ENCODE results near the gene FOXC2. TPM values are rescaled to one million over a fixed set of nuclear protein-coding genes. Genes with fewer than 3 reads are reported as not detected.

FOXC2 gene
- 11.7 TPM for polyA plus RNA-seq (2013, experiment 1 of 2; ENCODE audit: insufficient read length)
- 11.9 TPM for polyA plus RNA-seq (2013, experiment 2 of 2; ENCODE audit: insufficient read length)

DNA sequence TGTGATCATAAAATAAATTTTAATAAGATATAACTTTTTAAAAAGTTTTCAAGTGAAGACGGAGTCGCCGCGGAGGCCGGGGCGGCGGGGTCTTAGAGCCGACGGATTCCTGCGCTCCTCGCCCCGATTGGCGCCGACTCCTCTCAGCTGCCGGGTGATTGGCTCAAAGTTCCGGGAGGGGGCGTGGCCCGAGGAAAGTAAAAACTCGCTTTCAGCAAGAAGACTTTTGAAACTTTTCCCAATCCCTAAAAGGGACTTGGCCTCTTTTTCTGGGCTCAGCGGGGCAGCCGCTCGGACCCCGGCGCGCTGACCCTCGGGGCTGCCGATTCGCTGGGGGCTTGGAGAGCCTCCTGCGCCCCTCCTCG, at the start of gene FOXC2:
TSS of gene FOXC2 (plus strand) at position 229 of the 365 bp plus-strand sequence. CDS start 507 bp downstream, outside the sequence.
- DNase-seq: peak; percentile 95

DNA sequence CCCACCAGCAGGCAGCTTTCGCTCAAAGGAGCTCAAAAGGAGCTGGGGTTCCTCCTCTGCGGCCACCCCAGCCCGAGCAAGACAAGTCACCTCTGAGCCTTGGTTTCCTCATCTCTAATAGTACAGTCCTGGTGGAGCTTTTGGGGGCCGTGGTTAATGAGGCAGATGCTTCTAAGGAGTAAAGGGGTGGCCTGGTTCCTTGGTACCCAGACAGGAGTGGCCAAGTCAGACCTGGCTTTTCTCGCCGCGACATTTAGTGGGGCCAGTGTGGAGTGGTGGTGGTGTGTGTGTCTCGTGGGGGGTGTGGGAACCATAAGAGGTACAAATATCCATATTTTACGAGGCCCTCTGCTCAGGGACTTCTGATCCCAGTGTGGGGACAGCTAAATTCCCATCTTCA, 49.6 kb upstream of the FOXC2 start:
- no peak for DNase-seq

DNA sequence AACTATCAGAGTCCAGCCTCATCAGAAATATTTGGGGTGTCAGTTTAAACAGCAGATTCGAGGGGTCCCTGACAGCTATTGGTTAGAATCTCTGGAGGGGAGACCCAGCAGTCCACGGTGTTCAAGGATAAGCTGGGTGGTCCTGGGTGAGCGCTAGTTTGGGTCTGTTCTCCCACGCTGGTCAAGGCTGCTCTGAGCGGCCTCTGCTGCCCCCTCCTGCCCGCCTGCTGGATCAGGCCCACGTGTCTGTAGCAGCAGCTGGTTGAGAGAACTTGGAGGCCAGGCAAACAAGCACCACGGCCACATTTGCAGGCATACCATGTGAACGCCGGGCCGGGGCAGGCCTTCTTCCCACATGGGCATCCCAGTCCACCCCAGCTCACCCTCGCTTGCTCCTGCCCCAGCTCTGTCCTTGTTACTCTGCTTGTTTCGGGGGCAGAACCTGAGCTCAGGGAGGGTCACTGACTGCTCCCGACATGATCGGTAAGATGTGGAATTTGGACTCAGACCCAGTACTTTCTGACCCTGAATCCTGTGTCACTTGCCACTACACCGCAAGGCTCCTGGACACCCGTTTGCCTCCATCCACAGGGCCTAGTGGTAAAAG, 48.9 kb upstream of the FOXC2 start:
- peak; percentile 59 for DNase-seq

DNA sequence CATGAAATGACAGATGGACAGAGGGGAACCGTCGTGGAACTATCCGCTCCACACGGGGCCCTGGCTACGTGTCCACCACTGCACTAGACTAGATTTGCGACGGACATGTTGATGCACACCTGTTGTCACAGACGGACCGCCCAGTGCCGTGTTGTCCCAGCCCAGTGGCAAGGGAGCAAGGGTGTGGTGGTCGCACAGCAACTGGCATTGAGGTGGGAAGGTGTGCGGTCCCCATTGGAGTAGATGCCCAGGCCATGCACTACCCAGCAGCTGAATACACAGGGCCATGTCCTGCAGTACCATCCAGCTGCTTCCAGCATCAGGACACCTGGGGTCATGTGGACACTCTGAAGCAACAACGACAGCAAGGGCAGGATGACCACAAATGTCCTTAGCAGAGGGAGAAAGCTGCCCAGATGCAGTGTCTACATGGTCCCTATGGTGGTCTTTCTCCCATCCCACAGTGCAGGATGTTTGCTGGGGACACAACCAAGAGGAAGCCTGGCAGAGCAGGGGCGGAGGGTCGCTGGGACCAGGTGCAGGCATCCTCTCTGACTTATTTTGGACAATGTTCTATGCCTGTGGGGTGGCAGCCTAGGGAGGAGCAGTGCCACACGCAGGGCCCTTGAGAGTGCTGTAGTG, 47.5 kb upstream of the FOXC2 start:
- no peak for DNase-seq

DNA sequence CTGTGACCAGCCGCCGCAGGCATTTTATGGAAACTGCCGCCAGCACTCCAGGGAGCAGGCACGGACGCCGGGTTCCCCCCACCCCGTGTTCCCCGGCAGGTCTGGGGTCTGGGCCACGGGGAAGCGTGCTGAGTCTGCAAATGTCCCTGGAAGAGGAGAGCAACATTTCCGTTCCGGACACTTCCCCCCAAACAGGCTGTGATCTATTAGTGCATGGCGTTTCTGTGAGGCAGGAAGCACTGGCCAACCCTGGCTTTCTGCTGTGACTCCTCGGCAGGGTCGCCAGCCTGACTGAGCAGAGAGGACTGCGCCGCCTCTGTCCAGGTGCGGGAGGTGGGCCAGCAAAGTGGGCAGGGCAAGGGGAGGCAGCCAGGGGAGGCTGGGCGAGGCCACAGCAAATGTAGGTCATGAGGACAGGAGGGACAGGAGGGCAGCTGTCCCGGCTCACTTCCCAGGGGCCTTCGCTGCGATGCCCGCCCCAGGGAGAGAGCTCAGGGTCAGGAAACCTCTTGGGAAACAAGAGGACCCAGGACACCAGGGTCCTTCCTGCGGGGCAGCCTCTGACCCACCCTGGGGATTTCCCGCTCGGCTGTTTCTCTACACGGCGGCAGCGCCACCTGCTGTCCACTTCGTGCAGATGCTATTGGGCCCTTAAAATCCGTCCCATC, 46.8 kb upstream of the FOXC2 start:
- peak; percentile 42 for DNase-seq

DNA sequence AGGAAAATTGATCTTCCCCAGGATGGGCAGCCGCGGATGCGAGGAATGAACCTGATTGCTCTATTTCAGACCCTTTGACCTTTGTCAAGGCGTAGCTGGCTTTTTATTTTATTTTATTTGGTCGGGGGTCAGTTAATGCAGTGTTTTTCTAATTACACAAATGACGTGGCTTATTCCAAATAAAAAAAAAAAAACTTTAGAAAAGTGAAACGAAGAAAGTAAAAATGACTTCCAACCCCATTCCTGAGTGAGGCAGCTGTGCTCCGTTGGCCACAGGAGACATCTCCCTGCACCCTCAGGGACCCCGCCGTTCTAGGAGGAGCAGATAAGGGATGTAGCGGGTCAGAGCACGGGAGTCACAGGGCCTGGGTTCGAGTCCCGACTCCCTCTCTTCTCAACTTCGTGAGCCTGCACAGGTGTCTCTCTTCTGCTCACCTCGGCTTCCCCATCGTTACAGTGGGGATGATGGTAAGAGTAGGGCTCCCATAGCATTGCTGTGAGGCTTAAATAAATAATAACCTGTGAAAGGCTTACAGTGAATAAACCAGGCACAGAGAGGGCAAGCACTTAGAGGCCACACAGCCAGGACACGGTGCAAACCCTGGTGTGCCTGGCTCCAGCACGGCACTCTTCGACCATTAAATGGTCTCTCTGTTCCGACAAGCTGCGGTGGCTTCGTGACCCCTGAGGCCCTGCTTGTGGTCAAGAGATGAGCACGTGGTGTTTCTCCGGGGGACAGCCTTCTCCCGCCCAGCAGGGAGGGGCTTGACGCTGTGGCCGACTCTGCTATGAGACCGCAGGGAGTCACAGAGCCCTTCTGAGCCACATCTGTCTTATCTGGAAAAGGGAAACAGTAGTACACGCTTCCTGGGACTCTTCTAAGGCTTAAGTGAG, 46.1 kb upstream of the FOXC2 start:
- DNase-seq: no peak

DNA sequence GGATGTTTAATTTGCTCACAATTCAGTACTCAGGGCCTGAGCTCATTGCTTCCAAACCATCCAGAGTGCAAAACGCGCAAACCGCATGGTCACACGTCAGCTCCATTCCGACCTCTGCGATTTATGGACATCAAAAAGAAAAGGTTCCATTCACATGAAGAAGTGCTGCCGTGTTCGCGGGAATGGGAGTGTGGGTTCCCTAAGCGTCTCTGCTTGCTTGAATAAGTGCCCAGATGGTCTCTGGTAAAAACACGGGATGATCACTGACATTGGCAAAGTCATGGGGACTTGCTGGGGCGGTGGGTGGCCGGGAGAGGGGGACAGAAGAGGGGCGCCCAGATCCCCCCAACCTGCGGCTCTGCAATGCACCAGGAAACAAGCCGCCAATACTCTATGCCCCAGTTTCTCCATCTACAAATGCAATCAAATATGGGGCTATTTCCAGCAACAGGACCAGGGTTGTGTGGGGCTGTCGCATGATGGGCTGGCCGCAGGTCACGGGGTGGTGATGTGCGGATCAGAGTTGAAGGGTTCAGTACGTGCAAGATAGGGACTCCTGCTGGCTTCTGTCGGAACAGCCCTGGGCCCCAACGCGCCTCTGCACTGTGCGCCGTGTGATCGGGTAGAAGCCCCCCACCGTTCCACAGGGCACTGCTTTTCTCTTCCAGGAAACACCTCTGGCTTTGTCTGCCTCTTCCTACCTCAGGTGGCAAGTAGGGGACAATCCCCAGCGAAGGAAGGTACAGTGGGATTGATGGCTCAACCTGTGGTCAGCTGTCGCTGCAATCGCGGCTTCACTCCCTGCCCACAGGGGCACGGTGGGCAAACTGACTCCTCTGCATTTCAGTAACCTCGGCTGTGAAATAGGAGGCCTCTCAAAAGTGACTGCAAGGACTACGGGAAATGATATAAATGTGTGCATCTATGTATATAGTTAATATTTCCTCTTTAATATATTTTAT, 45.1 kb upstream of the FOXC2 start:
- DNase-seq: no peak

DNA sequence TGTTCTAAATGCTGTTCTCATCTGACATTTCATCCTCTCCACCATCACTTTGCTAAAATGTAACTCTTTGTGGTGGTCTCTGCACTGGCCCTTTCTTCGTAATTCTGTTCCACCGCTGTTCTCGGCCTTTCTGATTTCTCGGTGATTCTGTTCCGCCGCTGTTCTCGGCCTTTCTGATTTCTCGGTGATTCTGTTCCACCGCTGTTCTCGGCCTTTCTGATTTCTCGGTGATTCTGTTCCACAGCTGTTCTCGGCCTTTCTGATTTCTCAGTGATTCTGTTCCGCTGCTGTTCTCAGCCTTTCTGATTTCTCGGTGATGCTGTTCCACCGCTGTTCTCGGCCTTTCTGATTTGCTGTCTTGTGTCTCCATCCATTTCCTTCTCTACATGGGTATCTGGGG, 44.0 kb upstream of the FOXC2 start:
- no peak for DNase-seq

DNA sequence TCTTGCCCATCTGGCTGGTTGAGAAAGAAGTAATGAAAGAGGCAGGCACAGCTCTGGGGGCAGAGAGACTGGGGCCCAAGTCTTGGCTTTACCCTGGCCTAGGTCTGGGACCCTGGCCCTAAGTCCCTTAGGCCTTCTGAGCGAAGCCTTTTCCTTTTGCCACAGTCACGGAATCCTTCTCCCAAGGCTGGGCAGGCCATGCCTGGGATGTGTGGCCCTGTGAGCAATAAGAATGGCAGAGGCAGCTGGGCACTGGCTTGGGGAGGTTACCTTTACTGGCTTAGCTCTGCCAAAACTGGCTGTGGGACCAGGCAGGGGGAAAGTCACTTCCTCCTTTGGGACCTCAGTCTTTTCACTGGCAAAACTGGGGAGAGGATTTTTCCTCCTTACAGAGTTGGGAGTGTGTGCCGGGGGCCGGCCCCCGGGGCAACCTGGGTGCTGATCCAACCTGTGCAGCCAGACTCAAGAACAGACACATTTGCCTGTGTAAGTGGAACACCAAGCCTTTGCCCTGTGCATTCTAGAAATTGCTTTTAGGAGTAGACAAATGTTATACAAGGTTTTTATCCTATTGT, 43.4 kb upstream of the FOXC2 start:
- no peak for DNase-seq

DNA sequence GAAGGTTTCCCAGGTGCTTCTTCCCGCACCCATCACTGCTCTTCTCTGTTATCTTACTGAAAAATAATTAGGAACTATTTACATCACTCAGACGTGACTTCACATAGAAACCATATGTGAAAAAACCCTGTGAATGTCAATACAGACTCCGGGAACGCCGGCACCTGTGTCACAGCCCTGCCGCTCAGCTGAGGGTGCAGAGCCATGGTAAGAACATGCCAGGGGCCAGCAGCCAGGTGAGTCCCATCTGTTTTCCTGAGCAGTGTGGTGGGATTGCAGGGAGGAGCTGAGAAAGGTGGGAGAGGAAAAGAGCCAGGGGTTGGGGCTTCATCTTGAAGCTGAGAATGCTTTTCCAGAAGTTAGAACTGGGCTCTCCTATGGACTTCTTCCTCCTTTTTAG, 42.6 kb upstream of the FOXC2 start:
- DNase-seq: no peak

DNA sequence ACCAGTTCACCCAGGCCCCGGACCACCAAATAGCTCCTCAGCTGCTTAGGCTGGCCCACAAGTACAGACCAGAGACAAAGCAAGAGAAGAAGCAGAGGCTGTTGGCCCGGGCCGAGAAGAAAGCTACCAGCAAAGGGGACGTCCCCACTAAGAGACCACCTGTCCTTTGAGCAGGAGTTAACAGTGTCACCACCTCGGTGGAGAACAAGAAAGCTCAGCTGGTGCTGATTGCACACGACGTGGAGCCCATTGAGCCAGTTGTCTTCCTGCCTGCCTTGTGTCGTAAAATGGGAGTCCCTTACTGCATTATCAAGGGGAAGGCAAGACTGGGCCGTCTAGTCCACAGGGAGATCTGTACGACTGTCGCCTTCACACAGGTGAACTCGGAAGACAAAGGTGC, 40.9 kb upstream of the FOXC2 start:
- DNase-seq: no peak

DNA sequence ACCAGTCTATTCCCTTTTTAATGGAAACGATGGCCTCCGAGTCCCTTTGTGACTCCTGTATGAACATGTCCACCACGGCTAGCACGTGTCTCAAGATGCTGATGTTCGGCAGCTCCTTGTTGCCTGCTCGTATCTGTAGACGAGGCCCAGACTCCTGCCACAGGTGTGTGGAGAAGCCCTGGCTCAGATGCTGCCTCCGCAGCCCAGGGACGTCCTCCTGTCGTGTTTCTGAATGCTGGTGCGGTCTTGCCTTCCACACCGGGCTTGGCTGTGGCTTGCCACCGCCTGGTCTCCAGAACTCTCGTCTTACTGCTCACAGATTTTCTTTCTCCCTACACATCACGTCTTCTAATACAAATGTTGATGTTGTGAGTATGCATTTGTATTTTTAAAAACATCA, 39.3 kb upstream of the FOXC2 start:
- DNase-seq: no peak

DNA sequence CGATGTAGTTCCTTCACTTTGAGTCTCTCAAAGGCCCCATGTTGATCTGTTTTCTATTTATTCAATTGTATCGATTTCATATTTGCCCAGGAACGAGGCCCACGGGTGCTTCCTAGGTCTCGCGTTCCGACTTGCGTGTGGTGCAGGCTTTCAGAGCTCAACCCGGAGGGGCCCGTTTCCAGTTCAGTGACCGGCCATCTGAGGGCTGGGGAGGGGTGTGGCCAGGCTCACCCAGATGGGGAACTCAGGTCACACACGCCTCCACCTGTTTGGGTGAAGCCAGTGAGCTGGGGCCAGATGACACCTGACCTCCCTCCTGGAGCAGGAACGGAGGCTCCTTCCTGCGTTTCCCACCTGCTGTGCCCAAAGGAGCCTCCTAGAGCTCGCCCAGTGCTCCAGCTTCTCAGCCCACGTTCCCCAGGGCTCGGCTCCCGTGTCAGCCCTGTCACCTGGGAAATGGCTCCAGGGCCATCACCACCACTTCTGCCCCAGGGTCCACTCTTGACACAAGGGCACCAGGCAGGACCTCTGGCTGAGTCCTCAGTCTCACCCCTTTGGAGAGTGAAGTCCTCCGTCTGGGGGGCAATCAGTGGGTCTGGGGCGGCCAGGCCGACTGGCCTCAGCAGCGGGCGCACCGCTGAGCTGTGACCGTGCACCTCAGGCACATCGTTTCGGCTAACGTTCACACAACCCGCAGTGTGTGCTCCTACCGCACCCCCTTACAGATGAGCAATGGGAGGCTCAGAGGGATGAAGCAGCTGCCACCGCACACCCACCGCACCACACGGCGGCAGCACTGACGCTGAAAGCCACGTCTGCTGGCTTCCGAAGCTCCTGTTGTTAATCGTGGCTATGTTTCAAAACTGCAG, 38.3 kb upstream of the FOXC2 start:
- no peak for DNase-seq

DNA sequence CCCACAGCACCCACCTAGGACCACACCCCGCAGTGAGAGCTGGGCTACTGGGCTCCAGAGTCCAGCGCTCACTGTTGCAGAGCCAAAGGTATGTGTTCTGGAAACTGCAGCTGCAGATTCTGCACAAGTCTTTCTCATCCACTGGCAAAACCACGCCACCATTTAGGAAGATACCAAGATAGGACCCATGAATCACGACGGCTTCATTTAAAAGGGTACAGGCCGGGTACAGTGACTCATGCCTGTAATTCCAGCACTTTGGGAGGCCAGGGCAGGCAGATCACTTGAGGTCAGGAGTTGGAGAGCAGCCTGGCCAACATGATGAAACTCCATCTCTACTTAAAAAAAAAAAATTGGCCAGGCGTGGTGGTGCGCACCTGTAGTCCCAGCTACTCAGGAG, 37.5 kb upstream of the FOXC2 start:
- no peak for DNase-seq

DNA sequence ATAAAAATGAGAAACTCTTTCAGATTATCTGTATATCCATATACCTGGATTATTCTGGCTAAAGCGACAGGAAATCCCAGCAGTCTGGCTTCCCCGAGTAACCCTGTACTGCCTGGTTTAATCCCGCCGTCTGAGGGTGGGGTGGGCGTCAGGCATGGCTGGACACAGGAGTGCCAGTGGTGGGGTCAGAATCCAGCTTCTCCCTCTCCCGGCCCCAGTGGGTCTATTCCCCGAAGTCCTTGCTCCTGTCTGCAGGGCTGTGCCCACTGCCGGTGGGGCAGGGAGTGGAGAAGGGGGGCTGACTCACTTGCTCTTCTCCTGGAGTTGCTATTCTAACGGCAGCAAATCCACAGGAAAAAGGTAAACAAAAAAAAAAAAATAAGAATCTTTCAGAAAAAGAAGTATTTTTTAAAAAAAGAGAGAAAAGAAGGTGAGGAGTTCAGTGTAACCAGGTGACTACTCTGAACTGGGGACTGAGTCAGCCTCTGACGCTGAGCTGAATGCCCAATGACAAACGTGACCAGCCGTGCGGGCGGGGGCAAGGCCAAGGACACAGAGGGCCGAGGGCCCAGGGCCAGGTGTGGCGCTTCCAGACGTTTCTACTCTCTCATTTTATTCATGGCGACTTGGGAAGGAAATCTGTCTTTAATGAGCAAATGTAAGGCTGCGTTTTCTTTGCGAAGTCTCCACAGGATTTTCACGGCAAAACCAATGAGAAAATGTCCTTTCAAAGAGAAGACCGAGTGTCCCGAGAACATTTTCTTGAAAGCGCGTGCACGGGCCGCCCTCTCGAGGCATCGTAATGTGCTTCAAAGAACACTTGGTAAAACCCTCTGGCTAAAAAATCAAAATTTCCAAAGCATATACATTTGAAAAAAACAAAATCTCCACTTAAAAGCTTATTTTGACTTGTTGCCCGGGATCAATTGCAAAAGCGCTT, 36.1 kb upstream of the FOXC2 start:
- DNase-seq: no peak

DNA sequence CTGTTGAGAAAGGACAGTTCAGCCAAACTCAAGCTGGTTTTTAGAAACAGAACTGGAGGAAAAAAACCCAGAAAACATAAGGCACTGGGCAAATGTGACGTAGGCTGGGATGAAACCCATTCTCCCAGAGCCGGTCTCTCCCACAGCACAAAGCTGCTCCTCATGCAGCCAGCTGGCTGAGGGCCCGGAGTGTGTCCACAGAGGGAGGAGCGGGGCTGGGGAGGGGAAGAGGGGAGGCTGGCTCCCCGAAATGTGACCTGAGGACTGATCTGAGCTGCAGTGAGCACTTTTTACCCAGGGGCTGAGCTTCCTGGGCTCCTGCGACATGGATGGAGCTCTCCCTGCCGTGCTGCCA, 35.5 kb upstream of the FOXC2 start:
- DNase-seq: no peak

DNA sequence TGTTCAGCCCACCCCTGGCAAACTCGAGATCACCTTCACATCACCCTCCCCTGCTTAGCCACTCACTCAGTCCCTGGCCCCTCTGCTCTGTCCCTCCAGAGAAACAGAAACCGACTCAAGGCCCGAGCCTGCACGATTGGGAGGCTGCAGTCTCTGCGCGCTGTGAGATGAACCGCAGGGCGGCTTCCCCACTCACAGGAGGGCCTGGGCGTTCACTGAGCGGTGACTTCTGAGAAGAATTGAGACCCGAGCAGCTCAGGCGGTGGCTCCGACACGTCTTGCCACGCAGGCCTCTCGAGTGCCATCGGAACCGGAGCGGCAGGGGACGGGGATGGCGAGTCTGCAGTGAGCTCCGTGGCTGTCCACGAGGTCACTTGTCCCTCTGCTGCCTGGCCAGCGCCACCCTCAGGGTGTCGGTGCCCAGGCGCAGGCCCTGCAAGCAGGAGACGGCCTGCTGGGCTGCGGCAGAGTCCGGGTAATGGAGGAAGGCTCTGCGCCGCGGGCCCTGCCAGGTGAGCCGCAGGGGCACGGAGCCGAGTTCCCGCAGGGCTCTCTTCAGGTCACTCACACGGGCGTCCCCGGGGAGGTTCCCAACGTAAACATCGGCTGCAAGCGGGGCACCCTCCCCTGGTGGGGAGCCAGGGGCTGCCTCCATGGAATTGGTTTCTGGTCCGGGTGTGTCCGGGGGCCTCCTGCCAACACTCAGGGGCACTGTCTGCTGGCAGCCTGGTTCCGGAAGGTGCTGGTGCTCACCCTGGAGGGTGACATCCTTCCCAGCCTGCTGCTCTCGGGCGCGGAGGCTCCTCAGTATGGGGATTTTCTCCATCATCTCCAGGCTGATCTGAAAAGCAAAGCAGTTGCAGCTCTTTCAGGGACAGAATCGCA, 34.7 kb upstream of the FOXC2 start:
- no peak for DNase-seq

DNA sequence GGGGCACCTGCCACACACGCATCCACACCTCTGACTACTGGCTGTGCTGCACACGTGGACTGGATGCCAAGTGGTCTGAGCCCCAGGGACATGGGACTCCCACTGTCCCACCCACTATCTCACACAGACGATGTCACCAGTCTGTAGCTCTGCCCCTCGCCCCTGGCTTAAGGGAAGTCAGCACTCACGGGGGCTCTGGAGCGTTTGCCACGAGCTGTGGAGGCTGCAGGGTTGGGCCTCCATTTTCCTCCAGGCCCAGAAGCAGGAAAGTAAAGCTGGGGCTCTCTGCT, 34.2 kb upstream of the FOXC2 start:
- no peak for DNase-seq

DNA sequence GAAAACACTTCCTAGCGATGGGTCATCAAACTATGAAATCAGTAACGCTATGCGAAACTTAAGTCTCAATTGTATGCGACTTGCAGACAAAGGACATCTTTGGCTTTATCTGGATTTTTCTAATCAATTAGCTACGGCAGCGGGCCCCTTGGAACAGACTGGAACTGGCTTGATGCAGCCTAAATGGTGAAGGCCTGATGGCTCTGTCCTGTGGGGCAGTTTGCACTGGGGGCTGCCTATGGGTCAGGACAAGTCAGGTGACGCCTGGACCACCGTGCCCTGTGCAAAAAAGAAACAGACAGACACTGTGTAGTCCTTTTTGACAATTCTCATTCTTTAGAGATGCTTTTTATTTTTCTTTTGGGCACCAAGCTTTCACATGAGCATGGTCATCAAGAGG, 33.6 kb upstream of the FOXC2 start:
- no peak for DNase-seq

Data from fibroblast of skin of abdomen (primary cell).